NCI-H446 treated with DMSO at 0.1 percent for 48 hours (cell line): Measurements from ENCODE around the gene SYT15B.
"Not testable (repeated sequence)": the region's sequence is repeated elsewhere in the genome, so short reads cannot be mapped to it uniquely, and the experiment has no call there.

ENCODE experiments used
- DNase-seq: peaks from one replicate; lab custom pipeline; 2025; lab: John Stamatoyannopoulos, UW

The SYT15B gene

DNA sequence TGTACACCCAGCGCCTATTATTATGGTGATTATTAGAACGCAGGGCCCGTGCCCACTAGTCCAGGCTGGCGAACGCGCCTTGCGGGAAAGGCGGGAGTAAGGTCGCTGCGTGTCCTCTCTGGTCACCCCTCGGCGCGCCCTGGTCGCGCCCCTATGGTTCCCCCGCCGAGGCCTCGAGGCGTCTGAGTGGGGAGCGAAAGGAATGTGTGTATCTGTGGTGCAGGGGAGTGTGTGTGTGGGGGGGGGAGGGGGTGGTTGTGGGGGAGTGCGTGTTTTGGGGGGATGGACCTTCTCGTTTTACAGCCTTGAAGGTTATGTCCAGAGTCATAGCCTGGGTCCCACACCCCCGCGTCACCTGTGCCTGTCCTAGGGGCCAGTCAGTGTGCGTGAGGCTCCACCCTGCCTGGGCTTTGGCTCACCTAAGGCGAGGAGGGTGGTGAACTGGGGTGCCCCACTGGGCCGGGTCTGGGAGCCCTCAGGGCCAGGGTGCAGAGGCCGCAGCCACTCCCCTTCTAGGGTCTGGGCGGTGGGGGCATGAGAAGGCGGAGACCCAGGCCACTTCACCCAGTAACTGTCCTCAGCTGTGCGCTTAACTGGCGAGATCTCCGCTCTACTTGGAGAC, at the start of gene SYT15B:
Gene SYT15B, minus strand, starts transcription at position 39 of the 622 bp plus-strand sequence. CDS start 952 bp downstream, outside the sequence.
- DNase-seq, result not testable (repeated sequence)

DNA sequence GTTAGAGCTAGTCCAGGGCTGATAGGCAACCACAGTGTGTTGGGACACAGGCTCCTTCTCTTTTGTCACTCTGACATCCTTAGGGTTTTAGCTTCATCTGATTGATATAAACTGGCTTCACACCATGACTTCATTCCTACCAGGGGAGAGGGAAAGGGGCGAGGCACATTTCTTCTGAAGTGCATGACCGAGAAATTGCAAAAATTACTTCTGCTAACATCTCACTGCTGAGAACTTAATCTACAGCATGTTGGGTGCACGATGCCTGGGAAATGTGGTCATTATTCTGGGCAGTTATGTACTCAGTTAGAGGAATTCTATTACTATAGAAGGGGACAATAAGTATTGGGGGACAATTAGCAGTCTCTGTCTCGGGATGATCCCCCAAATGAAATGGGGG, 16.2 kb upstream of the SYT15B start:
- DNase-seq, result not testable (repeated sequence)

GRCh38 chr10:47775361-47776231, 12.2 kb upstream of the SYT15B start:
- peak; percentile 5 for DNase-seq

DNA sequence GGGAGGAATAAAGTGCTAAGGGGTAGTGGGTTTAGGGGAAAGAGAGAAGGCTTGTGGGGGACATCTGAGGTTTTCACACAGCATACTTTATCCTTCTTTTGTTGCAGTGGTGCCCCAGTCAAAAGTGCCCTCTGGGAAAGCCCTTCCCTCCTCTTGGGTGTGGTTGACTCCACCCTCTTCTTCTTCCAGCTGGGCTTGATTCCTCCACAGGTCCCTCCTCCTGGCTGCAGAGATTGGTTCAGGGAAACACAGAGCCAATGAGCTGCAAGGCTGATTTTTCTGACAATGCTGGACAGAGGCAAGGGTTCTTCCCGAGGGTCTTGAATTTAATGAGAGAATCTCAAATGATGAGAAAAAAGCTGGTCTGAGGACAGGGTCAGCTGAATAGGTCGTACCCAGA, 7.4 kb upstream of the SYT15B start:
- DNase-seq, result not testable (repeated sequence)

DNA sequence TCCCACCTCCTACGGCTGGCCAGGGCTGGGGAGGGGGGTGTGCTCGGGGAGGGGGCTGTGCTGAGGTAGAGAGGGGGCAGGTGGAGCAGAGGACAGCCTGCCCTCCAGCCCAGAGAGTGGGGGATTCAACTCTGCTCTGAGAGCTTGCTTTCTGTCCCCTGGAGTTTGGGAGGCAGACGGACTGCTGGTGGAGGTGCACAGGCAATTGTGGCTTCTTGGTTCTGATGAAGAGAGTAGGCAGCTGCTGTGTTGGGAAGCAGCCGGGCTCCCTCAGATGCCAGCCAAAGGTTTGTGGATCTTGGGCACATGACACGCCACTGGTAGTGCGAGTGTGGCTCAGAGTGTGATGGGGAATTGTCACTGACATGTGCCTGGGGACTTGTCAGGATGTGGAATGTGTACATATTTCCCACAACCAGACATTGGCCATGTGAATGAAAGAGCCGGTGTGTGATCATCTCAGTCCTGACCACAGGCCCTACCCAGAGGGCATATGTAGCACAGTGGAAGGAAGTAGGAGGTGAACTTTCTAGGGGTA, 5.3 kb upstream of the SYT15B start:
- not testable (repeated sequence) for DNase-seq

GRCh38 chr10:47768085-47768484, 4.7 kb upstream of the SYT15B start:
- DNase-seq, result not testable (repeated sequence)

GRCh38 chr10:47767236-47767635, 3.8 kb upstream of the SYT15B start:
- not testable (repeated sequence) for DNase-seq

DNA sequence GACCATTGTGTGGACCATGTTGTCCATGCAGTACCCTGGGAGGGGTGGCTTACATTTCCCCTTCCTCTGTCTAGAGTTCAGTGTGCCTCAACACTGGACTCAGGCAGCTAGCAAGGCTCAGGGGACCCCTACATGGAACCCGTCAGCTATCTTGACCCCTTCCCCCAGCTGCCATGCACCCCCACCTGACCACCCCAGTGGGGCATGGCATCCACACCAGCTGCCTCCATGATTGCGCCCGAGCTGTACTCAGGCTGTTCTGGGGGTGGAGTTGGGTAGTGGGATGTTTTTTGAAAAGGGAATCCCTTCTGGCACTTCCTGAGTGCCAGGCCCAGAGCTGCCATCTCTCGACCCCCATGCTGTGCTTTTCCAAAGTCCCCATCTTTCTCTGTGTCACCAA, 1.8 kb upstream of the SYT15B start:
- DNase-seq, result not testable (repeated sequence)

- DNase-seq, result not testable (repeated sequence)
Observed at GRCh38 chr10:47762674-47763553, 478 bp downstream of the SYT15B start.

DNA sequence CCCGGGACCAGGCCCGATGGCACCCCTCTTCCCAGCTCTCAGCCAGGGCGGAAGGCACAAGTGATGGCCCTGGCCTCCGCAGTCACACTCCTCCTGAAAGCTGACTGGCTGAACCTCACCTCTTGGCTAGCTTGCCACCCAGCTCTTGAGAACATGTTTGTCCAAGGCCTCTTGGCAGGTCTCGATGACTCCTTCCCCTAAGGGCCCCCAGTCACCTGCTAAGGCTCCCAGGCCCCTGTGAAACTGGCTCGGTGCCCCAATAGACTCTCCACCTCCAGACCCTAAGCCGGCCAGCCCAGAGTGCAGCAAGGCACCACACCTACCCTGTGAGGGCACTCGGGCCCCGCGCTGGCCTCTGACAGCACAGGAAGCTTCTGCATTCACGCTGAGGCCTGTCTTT, 4.5 kb downstream of the SYT15B start:
- not testable (repeated sequence) for DNase-seq

- DNase-seq, result not testable (repeated sequence)
Observed at GRCh38 chr10:47756169-47756568, 7.2 kb downstream of the SYT15B start.

DNA sequence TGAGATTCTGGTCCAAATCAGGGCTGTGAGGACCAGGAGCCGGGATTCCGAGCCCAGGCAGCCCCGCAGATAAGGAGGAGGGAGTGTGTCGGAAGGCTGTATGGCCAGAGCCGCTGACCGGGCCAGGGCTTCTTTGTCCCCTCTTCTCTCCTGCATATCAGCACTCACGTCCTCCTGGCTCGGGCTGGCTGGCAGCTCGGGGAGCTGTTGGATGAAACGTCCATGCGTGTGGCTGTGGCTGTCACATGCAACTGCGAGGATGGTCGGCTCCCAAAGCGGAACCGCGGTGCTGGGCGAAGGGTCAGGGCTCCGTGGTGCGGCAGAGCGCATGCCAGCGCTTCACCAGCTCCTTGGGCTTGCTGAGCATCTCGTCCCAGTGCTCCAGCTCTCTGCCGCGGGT, 9.5 kb downstream of the SYT15B start:
- DNase-seq, result not testable (repeated sequence)

DNA sequence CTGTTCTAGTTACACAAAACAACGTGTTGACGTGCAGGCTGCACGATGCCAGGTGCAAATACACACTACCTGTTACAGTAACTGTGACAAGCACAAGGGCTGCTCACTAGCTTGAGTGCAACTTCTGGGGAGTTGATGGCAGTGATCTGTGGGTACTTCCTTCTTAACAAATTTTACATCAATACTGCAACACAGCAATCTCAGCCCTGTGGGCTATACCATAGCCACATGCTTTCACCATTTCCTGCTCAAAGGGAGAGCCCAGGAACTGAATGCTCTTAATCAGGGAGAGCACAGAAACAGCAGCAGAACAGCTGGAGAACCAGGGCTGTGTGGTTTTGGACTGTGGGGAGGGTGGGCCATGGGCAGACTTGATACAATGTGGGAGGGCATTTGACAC, 10.2 kb downstream of the SYT15B start:
- DNase-seq, result not testable (repeated sequence)

DNA sequence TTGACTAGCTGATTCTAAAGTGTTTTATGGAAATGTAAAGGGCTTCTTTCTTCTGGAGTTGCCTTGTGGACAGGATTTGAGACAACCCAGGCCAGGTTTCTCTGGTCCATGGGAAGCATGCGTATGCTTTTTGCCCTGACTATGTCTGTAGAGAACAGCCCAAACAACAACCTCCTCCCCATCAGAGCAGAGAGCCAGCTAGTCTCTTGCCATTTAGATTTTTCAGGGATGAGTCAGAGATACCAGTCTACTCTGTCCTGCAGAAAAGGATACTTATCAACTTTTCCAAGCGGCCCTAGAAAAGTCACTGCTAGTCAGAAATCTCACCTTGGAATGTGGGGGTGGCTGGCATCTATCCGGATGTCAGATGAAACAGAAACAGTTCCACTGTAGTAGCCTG, 11.6 kb downstream of the SYT15B start:
- not testable (repeated sequence) for DNase-seq

DNA sequence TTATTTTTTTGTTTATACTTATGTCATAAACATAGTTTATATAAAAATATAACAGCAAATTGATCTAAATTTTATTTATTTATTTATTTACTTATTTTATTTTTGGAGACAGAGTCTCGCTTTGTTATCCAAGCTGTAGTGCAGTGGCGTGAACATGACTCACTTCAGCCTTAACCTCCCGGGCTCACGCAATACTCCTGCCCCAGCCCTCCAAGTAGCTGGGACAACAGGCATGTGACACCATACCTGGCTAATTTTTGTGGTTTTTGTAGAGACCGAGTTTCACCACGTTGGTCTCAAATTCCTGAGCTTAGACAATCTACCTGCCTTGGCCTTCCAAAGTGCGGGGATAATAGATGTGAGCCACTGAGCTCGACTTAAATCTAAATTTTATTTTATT, 13.0 kb downstream of the SYT15B start:
- not testable (repeated sequence) for DNase-seq

DNA sequence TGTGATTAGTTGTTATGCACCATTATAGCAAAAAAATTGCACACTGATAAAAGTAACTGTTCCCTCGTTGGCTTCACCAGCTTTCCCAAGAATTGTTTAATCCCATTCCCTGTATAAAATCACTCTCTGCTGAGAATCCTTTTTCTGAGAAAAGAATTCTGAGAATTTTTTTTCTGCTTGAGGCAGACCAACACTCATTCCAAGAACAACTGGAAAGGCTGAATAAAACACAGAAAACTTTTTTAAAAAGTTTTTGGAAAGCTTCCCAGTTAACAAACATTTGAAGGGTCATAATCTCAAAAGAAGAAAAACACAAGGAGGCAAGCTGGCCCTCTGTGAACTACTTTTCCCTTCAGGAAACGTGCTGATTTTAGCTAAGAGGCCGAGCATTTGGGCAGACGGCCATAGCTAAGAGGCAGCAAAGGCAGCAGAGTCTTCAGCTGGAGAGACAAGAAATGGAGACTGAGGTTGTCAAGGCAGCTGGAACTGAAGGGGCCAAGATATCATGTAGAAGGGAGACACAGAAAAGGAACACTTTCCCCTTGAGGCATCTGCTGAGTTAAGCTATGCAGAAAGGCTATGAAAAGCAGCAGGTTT, 16.5 kb downstream of the SYT15B start:
- DNase-seq, result not testable (repeated sequence)

DNA sequence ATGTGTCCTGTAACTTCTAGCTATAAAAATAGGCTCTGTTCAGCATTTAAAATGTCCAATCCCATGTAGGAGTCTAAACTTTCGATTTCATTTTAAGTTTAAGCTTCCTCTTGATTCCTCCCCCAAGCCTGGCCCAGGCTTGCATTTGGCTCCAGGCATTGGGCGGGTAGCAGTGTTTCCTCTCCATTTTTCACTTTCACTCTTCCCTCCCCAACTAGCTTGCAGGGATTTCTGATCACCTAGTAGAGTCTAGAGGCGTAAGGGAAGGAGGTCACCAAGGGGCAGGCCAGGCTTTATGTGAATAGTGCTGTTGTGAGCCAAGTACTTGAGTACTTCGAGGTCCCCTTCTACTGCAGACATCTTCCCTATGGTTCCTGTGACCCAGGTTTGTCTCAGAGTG, 18.5 kb downstream of the SYT15B start:
- DNase-seq, result not testable (repeated sequence)

- DNase-seq, result not testable (repeated sequence)
Observed at GRCh38 chr10:47743611-47744550, 19.5 kb downstream of the SYT15B start.

DNA sequence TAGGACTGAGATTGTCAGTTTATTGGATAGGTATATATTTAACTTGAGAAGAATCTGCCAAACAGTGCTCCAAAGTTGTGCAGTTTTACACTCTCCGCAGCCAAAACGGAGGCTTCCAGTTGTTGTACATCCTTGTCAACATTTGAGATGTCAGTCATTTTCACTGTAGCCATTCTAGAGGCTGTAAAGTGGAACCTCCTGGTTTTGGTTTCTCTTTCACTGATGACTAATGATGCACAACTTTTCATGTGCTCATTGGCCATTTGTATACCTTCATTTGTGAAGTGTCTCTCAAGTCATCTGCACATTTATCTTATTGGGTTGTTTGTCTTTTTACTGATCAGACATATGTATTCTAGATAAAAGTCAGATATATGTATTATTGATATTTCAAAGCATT, 22.5 kb downstream of the SYT15B start:
- not testable (repeated sequence) for DNase-seq

GRCh38 chr10:47730911-47731310, 32.5 kb downstream of the SYT15B start:
- not testable (repeated sequence) for DNase-seq
